ENCODE results near the gene PCCA.
"Not testable (repeated sequence)": the region's sequence is repeated elsewhere in the genome, so short reads cannot be mapped to it uniquely, and the experiment has no call there.

PCCA gene

GRCh38 chr13:100510208-100510957 lies 421.5 kb downstream of the PCCA start:
- ATAC-seq = no peak
- no peak for DNase-seq

DNA sequence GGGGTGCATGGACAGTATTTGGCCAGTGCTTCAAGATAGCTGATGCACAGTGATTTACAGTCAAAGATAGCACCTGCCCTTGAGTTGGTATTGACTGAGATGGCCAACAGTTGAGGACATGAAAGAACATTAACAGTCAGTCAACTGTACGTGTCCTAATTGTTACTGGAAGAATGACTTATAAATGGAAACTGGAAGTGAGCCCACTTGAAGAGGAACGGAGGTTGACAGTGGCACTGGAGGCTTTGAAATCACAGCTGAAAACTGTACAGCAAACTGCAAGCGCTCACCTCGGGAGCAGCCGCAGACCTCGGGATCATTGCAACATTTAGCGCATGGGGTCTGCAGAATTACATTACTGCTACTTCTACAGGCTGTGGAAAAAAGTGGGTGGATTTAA lies 422.6 kb downstream of the PCCA start:
- ATAC-seq = no peak

GRCh38 chr13:100512422-100512821 lies 423.5 kb downstream of the PCCA start:
- ATAC-seq (no peak), DNase-seq (no peak)

More for the DNA sequence above, 422.6 kb downstream of the PCCA start:
- DNase-seq = no peak

GRCh38 chr13:100513171-100513570 lies 424.3 kb downstream of the PCCA start:
- DNase-seq (no peak), ATAC-seq (no peak)

GRCh38 chr13:100513987-100514670 lies 425.2 kb downstream of the PCCA start:
- no peak for ATAC-seq
- DNase-seq = no peak

DNA sequence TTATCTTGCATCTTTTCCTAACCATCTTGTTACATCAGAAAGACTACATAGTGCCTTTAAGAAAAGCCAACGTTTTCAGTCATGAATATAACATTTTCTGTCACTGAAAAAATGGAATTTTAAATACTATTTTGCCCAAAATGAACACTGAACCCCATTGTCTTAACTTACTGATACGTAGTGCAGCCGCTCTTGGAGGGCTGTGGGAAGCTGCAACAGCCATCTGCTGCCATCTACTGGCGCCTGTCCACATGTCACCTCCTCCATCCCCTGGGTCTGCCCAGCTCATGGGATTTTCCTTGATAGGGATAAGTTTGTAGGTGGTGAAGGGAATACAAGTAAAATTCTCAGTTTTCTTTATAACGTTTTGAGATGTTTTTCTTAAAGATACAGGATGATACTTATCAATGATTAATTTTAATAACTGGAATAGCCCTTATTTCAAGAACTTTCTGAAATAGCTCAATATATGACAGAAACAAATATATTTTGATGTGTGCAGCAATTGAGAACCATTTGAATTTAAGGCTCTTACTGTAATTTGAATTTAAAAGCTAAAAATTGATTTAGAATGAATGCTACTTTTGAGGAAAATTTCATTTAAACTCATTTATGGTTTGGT lies 426.0 kb downstream of the PCCA start:
- peak; percentile 77 for DNase-seq
- ATAC-seq = peak; percentile 89

GRCh38 chr13:100515410-100515800 lies 426.5 kb downstream of the PCCA start:
- ATAC-seq = no peak
- DNase-seq = no peak

- ATAC-seq (no peak), DNase-seq (no peak)
These were observed 428.2 kb downstream of the PCCA start for GRCh38 chr13:100517135-100517534.

DNA sequence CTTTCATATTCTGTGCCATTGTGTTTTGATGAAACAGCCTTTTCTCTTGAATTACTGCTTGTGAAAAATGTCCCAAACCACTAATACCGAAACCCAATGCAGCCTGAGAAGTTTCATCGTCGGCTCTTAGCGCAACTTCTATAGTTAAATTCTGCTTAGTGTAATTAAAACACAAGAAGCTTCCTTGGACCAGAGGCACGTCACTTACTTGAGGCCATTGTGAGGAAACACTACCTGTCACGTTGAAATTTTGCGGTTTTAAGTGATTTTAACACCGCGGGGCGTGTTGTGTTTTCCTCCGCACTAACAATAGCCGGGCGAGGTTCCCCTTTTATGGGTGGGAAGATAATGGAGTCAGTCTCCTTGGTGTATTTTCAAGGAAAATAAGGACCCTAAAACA lies 428.8 kb downstream of the PCCA start:
- ATAC-seq = no peak
- DNase-seq = no peak

GRCh38 chr13:100518394-100519062 lies 429.6 kb downstream of the PCCA start:
- ATAC-seq (no peak), DNase-seq (no peak)

- DNase-seq = no peak
- no peak for ATAC-seq
These were observed 430.7 kb downstream of the PCCA start for GRCh38 chr13:100519626-100520025.

DNA sequence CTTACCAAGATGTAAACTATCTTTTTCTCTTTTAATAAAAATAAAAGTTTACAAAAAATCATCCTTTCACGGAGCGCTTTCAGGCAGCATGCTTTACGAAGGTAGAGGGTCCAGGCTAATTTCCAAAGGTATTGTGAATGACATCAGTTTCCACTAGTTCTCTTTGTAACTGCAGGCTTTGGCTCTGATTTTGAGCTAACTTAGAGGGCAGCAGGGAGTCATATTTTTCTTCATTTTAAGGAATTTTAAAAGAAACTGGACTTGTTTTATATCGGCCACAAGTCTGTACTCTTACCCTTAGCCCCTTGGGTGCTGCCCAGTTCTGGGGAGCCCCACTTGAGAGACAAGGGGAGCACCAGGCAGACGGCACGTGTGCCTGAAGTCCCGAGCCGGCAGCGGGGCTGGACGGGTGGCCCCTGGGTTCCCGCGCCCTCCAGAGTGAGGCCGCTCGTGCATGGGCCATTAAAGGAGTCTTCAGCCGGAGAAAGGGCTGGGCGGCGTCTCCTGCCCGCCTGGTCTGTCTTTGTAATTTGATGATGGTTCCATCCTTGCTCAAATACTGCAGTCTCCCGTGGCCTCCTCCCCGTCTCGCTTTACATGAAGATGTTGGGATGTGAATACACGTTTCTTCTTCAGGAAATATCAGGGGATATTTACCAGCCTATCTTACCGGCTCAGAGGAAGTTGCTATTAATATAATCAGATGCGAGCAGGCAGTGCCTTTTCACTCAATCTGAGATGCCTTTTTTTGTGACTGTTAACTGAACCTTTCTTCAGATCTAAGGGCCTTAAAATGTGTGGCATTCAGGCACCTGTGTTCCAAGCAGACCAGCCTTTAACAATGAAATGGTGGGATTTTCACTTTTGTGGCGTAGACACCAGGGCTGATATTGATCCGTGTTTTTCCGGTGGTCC lies 432.3 kb downstream of the PCCA start:
- ATAC-seq = no peak
- DNase-seq = no peak

DNA sequence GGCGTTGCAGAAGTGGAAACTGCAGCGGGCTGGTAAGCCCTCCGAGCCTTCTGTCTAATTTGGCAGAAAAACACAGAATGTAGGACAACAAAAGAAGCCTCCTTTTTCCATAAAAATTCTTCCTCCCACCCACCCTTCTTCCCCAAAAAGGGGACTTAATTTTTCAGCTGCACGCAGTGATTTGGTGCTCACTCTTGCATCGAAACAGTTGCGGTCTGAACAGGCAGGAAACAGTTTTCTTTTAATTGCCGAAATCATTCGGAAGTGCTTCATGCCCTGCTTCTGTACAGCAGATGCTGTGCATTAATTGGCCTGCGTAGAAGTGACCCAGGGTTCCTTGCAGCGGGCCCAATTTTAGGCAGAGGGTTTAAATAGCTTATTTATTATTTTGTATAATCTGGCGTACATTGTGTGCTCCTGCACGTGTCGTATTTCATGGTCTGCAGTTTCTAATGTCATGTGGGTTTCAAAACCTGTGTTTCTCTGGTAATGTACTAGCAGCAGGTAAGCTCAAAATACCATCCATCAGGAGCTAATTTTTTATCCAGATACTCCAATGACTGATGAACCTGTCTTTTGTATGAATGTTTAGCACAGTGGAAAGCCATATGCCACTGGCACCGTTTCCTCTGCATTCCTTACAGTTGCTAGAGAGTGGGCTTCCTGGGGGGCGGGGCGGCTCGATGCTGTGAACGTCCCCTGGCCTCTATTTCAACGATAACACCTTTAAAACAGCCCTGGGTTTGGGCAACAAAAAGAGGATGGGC lies 433.1 kb downstream of the PCCA start:
- ATAC-seq (no peak), DNase-seq (no peak)

DNA sequence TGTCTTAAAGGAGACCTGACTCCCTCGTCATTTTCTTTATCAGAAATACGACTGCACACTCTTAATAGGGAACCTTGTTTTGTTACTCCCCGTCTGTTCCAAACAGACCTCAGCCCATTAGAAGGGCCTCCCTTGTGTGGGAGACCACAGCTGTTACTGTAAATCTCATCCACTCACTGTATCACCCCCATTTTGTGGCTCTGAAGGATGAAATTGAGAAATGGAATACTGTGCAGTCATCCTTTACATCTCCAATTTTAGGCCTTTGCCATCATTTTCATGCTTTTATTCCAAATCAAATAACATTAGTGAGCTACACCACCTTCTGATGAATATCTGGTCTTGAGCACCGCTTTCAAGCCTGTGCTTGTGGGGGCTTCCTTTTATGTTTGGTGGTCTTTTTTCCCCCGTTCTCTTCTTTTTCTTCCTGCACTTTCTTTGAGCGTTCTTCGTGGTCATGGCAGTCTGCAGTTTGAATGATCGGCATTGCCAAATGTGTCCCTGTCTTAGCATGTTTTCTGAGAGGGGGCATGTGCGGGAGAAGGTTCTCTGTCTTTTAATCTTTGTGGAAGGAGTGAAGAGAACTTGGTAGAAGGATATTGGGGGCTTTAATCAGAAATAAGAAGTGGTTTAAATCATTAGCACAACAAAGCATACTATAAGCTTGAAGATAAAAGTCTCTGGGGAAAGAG lies 433.9 kb downstream of the PCCA start:
- DNase-seq (no peak), ATAC-seq (no peak)

DNA sequence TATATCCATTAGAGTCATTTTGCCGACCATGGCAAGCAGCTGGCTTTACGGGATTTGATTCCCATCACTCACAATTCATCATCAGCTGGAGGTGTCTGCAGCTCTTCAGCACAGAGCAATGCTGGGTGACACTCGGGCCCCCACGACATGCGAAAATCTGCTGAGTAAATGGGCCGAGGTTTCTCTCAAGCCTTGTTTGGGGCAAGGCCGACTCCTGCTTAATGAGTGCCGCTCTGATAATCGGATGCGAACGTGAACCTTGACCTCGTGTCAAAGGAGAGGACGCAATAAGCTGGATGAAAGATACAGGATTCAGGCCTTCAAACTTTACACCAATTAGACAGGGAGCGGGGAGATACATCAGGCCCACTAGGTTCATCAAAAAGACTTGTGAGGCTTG lies 434.5 kb downstream of the PCCA start:
- no peak for DNase-seq
- ATAC-seq = no peak

DNA sequence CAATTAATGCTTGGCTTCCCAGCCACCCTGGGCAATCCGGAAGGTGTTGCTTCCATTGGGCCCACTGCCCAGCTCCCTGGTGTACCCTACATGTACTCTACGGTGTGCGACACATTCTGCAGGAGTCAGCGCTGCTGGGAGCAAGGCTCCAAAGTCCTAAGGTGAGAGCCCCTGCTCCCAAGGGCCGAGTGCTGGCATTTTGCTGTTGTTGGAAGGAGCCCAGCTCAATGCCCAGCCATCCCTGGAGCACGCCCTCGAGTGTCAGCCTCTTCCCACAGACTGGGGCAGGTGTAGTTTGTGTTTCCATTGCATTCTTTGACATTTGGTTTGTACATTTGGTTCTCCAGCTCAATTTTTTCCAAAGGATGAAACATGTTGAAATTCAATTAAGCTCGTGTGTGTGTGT lies 435.1 kb downstream of the PCCA start:
- ATAC-seq = no peak

DNA sequence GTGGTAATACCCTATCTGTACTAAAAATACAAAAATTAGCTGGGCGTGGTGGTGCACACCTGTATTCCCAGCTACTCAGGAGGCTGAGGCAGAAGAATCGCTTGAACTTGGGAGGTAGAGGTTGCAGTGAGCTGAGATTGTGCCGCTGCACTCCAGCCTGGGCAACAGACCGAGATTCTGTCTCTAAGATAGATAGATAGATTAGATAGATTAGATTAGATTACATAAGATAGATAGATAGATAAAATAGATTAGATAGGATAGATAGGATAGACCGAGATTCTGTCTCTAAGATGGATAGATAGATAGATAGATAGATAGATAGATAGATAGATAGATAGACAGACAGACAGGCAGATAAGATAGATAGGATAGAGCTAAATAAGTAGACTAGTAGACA lies 435.8 kb downstream of the PCCA start:
- ATAC-seq, DNase-seq: not testable (repeated sequence)

More for the DNA sequence above, 435.1 kb downstream of the PCCA start:
- no peak for DNase-seq

GRCh38 chr13:100525453-100526317 lies 436.8 kb downstream of the PCCA start:
- no peak for ATAC-seq

GRCh38 chr13:100526318-100527000 lies 437.6 kb downstream of the PCCA start:
- DNase-seq (no peak), ATAC-seq (no peak)

More at GRCh38 chr13:100525453-100526317, 436.8 kb downstream of the PCCA start:
- DNase-seq = no peak
